ENCODE results near the gene MRPS10. TPM values are rescaled to one million over a fixed set of nuclear protein-coding genes. Genes with fewer than 3 reads are reported as not detected.

Gene MRPS10
- total RNA-seq, 1 donor from 2014 or later: 22.5 TPM

GRCh38 chr6:42260972-42261371 is 43.3 kb upstream of the MRPS10 start:
- DNase-seq (ENCODE audit: low spot score, unreplicated experiment): peak; percentile 26
- peak; percentile 62 for TF ChIP-seq CTCF (IDR thresholded peaks at IDR 0.05; ENCODE audit: unreplicated experiment)
- no peak overlapping the region for H3K4me3 Mint-ChIP-seq (ENCODE audit: low read depth)
- H3K9me3 Mint-ChIP-seq (ENCODE audit: low read depth): no peaks in the 10 kb centered on the region
- H3K27me3 Mint-ChIP-seq: no peaks in the 10 kb centered on the region
- no peak overlapping the region for H3K27ac Mint-ChIP-seq
- peaks cover 4% of the 10 kb centered on the region for H3K36me3 Mint-ChIP-seq (ENCODE audit: insufficient read depth)
- H3K4me1 Mint-ChIP-seq (ENCODE audit: low read depth): no peaks in the 10 kb centered on the region

- Mint-ChIP-seq H3K9me3 (ENCODE audit: low read depth) (no peaks in the 10 kb centered on the region), H3K4me3 (ENCODE audit: low read depth) (no peak overlapping the region), H3K27me3 (no peaks in the 10 kb centered on the region), H3K4me1 (ENCODE audit: low read depth) (no peaks in the 10 kb centered on the region), H3K27ac (no peak overlapping the region), H3K36me3 (ENCODE audit: insufficient read depth) (peaks cover 4% of the 10 kb centered on the region)
- DNase-seq (ENCODE audit: low spot score, unreplicated experiment): no peak
- no peak for TF ChIP-seq CTCF (IDR thresholded peaks at IDR 0.05; ENCODE audit: unreplicated experiment)
Observed at GRCh38 chr6:42260396-42260888, 42.8 kb upstream of the MRPS10 start.

- H3K27ac Mint-ChIP-seq: no peak overlapping the region
- no peak for DNase-seq (ENCODE audit: low spot score, unreplicated experiment)
- H3K36me3 Mint-ChIP-seq (ENCODE audit: insufficient read depth): peaks cover 4% of the 10 kb centered on the region
- H3K27me3 Mint-ChIP-seq: no peaks in the 10 kb centered on the region
- H3K9me3 Mint-ChIP-seq (ENCODE audit: low read depth): no peaks in the 10 kb centered on the region
- no peak for TF ChIP-seq CTCF (IDR thresholded peaks at IDR 0.05; ENCODE audit: unreplicated experiment)
- H3K4me3 Mint-ChIP-seq (ENCODE audit: low read depth): no peak overlapping the region
- no peaks in the 10 kb centered on the region for H3K4me1 Mint-ChIP-seq (ENCODE audit: low read depth)
Observed at GRCh38 chr6:42259841-42260395, 42.3 kb upstream of the MRPS10 start.

GRCh38 chr6:42259286-42259685 is 41.6 kb upstream of the MRPS10 start:
- no peak overlapping the region for H3K4me3 Mint-ChIP-seq (ENCODE audit: low read depth)
- H3K27me3 Mint-ChIP-seq: no peaks in the 10 kb centered on the region
- no peaks in the 10 kb centered on the region for H3K4me1 Mint-ChIP-seq (ENCODE audit: low read depth)
- H3K36me3 Mint-ChIP-seq (ENCODE audit: insufficient read depth): peaks cover 5% of the 10 kb centered on the region
- no peak overlapping the region for H3K27ac Mint-ChIP-seq
- no peak for TF ChIP-seq CTCF (IDR thresholded peaks at IDR 0.05; ENCODE audit: unreplicated experiment)
- H3K9me3 Mint-ChIP-seq (ENCODE audit: low read depth): no peaks in the 10 kb centered on the region
- DNase-seq (ENCODE audit: low spot score, unreplicated experiment): no peak

GRCh38 chr6:42257614-42258013 is 40.0 kb upstream of the MRPS10 start:
- Mint-ChIP-seq H3K4me3 (ENCODE audit: low read depth) (no peak overlapping the region), H3K27me3 (no peaks in the 10 kb centered on the region), H3K4me1 (ENCODE audit: low read depth) (no peaks in the 10 kb centered on the region), H3K27ac (no peak overlapping the region), H3K36me3 (ENCODE audit: insufficient read depth) (peaks cover 5% of the 10 kb centered on the region), H3K9me3 (ENCODE audit: low read depth) (no peaks in the 10 kb centered on the region)
- DNase-seq (ENCODE audit: low spot score, unreplicated experiment): no peak
- TF ChIP-seq CTCF (IDR thresholded peaks at IDR 0.05; ENCODE audit: unreplicated experiment): no peak
